ENCODE data around the gene AK4.
"Not testable (repeated sequence)": the region's sequence is repeated elsewhere in the genome, so short reads cannot be mapped to it uniquely, and the experiment has no call there.

AK4 gene

DNA sequence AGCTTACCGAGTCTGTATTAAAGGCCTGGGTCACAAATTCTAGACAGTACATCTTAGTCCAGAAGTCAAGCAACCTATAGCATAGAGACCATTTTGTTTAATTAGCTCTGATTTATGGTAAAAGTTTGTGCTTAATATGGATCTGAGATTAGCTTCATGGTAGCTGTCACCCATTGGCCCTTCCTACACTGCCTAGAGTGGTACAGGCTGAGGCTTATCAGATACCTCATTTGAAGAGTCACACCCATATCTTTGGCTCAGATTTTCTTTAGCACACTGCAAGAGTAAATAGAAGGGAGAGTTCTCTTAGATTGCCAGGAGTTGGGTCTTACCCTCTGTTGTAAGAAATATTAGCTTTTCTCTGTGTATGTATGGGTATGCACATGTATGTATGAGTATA lies 3.6 kb downstream of the AK4 start:
- no peak for DNase-seq

DNA sequence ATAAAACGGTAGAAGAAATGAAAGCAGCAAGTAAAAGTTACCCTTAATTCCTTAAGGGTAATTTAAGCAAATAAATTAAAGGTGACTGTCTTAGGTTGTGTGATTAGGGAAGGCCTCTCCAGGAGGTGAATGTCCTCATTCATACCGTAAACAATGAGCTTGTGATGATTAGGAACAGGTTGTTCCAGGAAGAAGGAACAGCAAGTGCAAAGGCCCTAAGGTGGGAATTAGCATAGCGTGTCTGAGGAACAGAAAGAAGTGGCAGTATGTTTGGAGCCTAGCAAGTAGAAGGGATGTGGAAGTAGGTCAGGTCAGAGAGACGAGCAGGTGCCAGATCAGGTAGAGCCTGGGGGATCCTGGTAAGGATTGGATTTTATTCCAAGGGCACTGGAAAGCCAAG lies 5.6 kb downstream of the AK4 start:
- DNase-seq, result no peak

DNA sequence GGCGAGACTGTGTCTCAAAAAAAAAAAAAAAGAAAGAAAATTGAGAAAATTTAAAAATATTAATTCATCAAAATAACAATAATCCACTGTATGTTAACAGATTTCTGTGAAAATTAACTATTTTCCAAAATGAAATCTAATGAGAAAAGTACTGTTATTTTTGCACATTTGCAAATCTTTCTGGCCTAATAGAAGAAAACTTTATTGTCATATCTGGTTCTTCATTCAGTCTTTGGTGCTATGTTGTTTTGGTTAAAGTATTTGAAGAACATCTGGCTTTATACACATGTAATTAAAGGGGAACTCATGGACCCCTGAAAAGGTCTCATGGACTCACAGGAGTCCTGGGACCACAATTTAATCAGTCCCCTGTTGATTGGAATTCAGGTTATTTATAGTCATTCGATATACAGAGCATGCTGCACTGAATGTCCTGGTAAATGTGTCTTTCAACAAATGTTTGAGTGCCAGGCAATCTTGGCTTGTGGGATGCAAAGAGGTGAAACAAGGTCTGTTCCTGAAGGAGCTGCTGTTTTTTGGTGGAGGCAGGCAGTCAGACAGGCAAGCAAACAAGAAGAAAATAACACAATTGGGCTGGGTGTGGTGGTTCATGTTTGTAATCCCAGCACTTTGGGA lies 9.0 kb downstream of the AK4 start:
- DNase-seq, result no peak

DNA sequence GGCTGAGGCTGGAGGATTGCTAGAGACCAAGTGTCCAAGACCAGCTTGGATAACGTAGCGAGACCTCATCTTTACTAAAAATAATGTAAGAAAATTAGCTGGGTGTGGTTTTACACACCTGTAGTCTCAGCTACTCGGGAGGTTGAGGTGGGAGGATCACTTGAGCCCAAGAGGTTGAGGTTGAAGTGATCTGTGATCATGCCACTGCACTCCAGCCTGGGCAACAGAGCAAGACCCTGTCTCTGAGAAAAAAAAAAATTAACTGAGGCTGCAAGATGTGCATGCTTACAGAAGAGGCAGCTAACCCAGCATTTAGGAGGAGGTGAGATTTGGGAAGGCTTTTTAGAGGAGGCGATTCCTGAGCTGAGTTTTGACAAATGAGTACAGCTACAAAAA lies 9.5 kb downstream of the AK4 start:
- no peak for DNase-seq

DNA sequence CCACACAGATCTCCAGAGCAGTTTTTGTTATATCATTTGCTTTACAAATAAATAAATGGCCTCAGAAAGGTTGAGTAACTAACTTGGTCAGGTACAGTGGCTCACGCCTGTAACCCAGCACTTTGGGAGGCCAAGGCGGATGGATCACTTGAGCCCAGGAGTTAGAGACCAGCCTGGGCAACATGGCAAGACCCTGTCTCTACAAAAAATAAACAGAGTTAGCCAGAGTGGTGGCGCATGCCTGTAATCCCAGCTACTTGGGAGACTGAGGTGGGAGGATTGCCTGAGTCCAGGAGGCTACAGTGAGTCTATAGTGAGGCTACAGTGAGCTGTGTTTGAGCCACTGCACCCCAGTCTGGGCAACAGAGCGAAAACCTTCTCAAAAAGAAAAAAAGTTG lies 11.3 kb downstream of the AK4 start:
- DNase-seq, result not testable (repeated sequence)

DNA sequence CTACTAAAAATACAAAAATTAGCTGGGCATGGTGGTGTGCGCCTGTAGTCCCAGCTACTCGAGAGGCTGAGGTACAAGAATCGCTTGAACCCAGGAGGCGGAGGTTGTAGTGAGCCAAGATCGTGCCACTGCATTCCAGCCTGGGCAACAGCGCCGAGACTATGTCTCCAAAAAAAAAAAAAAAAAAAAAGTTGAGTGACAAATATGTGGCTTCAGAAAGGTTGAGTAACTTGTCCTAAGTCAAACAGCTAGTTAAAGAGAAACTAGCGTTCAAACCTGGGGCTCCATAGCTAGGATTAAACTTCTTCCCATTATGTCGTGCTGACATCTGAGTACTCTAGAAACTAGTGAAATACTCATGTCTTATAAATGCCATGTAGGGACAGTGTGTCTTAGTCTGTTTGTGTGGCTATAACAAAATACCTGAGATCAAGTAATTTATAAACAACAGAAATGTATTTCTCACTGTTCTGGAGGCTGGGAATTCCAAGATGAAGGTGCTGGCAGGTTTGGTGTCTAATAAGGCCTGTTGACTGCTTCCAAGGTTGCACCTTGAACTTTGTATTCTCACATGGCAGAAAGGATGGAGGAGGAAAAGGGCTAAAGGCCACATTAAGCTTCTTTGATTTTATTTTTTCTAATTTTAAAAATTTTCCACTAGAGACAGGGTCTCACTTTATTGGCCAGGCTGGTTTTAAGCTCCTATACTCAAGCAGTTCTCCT lies 12.0 kb downstream of the AK4 start:
- DNase-seq, result no peak

DNA sequence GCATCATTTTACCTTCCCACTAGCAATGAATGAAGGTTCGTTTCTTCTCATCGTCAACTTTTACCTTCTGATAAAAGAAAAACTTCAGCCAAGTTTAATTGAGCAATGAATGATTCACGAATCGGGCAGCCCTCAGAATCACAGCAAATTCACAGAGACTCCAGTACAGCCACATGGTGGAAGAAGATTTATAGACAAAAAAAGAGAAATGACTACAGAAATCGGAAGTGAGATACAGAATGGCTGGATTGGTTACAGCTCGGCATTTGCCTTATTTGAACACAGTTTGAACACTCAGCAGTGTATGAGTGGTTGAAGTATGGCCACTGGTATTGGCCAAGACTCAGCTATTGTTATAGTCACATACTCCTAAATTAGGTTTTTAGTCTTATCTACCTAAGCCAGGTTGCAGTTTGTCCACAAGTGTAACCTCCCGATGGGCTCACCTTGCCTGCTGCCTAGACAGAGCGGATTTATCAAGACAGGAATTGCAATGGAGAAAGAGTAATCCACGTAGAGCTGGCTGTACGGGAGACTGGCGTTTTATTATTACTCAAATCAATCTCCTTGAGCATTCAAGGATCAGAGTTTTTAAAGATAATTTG lies 15.3 kb downstream of the AK4 start:
- no peak for DNase-seq

DNA sequence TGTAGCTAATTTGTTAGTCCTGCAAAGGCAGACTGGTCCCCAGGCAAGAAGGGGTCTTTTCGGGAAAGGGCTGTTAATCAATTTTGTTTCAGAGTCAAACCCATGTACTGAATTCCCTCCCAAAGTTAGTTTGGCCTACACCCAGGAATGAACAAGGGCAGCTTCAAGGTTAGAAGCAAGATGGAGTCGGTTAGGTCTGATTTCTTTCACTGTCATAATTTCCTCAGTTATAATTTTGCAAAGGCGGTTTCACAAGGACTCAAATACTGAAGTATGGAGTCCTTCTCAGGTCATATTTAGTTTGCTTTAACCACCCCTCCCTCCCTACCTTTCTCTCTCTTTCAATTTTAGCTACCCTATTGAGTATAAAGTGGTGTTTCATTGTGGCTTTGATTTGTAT lies 16.1 kb downstream of the AK4 start:
- DNase-seq, result not testable (repeated sequence)

DNA sequence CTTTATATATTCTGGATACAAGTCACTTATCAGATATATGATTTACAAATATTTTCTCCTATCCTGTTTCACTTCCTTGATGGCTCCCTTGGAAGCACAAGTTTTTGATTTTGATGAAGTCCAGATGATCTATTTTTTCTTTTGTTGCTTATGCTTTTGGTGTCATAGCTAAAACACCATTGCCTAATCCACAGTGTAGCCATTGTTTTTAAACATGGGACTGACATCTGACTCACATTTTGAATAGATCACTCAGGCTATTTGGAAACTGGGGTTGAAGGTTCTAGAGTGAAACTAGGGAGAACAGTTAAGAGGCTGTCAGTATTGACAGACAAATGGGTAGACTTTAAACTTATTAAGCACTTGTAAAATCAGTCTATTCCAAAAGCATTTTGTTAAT lies 16.6 kb downstream of the AK4 start:
- DNase-seq, result no peak

DNA sequence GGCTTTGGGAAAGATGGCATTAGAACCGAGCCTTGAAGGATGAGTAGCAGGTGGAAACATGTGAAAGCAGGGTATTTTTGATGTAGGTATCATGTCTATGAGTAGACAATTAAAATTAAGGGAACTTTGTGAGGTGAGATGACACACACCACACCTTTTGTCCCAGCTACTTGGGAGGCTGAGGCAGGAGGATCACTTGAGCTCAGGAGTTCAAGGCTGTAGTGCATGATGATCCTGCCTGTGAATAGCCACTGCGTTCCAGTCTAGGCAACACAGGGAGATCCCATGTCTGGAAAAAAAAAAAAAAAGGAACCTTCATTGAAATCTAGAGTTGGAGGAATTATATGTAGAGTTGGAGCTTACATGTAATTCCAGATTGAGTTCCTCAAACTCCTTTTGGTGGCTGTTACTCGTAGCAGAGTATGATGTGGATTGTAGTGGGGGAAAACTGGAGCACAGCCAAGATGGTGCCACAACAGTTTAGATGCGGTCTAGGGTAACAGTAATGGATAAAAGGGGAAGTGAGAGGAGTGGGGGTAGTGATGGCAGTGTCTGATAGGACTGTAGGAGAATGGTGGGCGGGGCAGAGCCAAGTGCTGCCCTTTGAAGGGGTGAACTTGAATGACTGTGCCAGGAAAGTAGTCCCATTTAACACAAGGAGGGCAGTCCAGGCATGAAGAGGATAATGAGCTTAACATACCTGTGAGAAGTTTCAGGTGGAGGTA lies 17.4 kb downstream of the AK4 start:
- no peak for DNase-seq

DNA sequence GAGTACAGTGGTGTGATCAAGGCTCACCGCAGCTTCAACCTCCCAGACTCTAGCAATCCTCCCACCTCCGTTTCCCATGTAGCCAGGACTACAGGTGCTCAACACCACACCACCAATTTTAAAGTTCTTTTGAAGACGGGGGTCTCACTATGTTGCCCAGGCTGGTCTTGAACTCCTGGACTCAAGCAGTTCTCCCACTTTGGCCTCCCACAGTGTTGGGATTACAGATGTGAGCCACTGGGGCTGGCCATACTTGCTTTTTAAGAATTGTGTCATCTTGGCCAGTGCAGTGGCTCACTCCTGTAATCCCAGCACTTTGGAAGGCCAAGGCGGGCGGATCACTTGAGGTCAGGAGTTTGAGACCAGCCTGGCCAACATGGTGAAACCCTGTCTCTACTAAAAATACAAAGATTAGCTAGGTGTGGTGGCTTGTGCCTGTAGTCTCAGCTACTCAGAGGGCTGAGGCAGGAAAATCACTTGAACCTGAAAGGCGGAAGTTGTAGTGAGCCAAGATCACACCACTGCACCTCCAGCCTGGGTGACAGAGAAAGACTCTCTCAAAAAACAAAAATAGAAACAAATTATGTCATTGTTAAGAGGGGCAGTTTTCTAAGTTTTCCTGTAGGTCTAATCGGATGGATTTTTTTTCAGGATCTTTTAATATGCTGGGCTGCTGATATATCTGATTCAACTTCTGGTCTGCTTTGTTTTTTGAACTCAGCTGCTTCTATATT lies 18.7 kb downstream of the AK4 start:
- DNase-seq, result no peak

DNA sequence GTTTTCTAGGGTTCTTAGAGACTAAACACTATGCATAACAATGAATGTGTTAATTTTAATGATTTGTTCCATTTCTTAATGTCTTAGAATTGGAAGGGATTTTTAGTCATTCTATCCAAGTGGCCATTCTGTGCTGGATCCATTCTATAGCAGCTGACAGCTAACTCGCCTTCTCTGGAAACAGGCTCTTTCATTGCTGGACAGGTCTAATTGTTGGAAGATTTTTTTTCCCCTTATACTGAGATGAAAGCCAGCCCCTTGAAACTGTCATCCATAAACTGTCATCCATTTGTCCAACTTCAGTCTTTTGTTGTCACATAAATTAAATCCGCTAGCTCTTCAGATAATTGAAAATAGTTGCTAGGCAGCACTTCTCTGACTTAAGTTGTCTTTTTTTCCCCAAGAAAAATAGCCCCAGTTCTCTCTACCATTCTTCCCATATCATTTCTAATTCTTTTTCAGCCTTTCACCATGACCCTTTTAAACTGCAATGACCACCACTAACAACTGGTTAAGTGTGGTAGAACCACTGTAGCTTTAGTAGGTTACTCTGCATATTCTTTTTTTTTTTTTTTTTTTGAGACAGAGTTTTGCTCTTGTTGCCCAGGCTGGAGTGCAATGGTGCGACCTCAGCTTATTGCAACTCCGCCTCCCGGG lies 19.7 kb downstream of the AK4 start:
- no peak for DNase-seq

DNA sequence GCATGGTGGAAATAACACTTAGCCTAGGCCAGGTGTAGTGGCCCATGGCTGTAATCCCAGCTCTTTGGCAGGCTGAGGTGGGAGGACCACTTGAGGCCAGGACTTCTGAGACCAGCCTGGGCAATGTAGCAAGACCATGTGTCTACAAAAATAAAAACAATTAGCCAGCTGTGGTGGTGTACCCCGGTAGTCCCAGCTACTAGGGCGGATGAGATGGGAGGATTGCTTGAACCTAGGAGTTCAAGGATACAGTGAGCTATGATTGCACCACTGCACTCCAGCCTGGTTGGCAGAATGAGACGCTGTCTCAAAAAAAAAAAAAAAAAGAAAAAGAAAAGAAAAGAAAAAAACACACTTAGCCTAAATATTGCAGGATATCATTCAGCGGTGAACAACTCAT lies 20.9 kb downstream of the AK4 start:
- no peak for DNase-seq

DNA sequence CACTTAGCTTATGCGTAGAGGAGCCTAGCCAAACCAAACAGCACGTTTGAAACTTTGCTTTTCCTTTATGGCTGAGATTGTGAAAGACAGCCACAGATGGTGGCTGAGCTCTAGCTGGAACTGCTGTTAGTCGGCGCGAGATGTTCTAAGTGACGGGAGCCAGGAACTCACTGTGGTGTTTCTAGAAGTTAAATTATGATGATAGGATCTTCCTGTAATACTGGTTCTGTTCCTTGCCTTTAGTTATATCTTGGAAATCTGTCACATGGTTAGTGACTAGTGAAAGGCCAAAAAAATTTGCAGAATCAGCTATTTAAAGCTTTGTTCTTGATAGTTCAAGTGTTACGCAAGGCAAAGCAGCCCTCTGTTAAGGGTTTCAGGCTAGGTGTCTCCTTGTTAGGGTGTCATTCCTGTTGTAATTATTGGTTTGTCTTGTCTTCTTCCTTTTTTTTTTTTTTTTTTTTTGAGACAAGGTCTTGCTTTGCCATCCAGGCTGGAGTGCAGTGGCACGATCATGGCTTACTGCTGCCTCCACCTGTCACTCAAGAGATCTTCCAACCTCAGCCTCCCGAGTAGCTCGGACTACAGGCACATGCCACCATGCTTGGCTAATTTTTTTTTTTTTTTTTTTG lies 22.6 kb downstream of the AK4 start:
- DNase-seq, result no peak

DNA sequence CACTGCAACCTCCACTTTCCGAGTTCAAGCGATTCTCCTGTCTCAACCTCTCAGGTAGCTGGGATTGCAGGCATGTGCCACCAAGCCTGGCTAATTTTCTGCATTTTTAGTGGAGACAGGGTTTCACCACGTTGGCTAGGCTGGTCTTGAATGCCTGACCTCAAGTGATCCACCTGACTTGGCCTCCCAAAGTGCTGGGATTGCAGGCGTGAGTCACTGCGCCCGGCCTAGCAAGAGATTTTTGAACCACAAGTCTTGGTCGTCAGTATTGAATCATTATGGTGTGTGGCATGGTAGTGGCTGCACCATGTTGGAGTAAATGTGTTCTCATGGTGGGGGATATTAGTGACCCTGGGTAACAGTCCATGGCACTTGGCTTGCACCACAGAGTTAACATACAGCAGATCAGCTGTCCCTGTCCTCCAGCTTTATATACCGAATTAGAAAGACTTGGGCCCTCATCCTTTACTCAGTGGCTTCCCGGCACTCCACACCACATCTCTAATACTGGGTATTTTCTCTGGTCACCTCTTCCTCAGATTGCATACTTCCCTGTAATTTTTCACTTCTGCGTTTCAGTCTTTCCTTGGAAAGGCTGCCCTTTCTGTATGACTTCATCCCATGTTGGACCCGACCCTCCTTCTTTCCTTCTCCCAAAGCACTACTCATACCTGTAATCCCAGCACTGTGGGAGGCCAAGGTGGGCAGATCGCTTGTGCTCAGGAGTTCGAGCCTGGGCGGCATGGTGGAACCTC lies 25.1 kb downstream of the AK4 start:
- DNase-seq, result no peak

DNA sequence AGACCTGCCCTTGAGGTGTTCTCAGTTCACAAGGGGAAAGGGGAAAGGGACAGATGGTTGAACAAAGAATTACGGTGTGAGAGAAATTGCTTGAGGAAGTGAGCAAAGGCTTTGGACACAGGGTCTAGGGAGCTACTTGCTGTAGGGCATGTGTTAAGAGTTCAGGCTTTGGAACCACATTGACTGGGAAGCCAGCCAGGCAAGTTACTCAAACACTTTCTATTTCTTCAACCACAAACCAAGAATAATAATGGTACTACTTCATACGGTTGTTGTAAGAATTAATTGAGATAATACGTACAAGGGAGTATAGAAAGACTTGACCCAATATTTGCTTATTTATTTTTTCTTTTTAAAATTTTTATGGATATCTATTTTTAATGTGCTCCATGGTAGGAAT lies 26.6 kb downstream of the AK4 start:
- DNase-seq, result no peak

DNA sequence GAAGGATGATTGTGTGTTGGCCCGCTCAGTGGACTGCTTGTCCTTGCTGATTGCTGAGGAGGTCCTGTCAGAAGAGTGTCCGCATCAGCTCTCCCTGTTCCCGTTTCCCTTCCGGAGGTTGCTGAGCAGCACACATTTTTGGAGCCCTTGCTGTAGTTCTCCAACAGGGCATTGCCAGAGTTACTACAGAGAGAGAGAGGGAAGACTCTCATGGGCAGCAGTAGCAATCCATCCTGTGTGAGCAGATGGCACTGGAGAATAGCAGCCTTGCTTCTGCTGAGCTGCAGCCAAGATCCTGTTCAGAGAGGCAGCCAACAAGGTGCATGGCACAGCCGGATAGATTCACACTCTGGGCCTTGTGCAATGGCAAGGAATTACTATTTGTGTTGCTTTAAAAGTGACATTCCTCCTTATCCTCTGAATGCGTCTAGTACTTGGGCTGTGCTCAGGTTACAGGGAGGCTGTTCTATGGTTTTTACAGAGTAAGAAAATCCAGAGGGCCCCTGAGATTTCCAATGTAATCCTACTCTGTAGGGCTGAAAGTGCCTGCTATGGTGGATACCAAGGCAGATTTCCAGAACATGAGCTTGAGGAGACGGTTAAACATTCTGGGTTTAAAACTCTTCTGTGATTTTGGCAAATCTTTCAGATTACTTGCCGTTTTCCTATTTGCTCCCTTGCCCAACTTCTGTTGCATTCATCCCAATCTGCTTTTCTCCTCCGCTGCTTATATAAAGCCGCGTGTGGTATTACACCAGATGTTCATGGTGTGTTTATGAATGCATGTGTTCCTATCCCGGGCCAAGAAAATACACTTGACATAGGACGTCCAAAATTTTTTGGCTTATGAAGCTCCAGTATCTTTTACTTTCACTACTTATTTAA lies 27.4 kb downstream of the AK4 start:
- no peak for DNase-seq

DNA sequence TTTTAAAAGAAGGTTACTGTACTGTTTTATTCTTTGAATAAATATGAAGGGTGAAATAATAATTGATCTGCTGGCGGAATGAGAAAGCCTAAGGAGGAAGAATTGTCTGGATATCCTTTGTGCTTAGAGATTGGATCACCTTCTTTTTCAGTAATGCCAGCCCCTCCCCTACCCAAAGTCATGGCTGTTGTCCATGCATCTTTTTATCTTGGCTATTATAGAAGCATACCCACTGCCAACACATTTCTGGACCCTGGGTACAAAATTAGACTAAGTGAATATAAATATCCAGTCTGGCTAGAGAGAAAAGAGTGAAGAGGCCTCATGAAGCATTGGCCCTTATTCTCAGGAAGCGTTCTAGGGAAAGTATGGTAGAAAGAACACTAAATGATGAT lies 28.1 kb downstream of the AK4 start:
- DNase-seq, result no peak

DNA sequence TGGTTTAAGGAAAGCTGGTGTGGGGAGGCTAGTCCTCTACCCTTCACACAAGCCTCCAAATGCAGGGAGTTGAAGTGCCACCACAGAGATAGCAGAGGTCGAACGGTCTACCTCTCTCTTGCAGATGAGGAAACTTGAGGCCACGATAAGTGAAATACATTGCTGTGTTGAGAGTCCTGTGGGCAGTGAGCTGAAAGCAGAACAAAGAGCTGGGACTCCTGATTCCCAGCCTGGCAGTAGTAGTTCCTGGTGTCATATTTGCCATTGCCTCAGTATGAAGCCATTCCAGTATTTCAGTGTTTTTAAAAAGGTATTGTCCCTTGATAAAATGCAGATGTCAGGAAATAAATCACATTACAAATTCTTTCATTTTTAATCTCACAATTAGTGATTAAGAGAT lies 28.6 kb downstream of the AK4 start:
- DNase-seq, result no peak

DNA sequence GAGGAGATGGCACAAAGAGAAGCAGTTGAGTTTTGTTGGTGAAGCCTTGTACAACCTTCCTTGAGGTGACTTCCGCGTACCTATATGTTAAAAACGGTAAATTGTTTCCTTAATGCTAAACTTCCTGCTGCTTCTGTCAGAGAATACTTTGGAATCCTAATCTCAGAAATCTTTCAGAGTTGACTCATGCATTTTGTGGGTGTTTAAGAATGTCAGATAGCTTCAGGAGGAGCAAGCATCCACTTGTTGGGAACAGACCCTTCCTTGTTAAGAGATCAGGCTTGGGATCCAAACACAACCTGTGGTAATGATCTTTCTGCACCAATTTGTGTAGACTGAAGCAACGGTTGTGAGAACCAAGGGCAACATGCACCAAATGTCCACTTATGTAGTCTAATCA lies 29.5 kb downstream of the AK4 start:
- no peak for DNase-seq
